A172 (cell line): ENCODE data around the gene MTARC2. TPM values are rescaled to one million over a fixed set of nuclear protein-coding genes. Genes with fewer than 3 reads are reported as not detected.

ENCODE experiments used
- DNase-seq: peaks from one replicate; pipeline ENCODE4 v3.0.0-alpha.2; 2015; ENCODE audit warnings: low spot score
- total RNA-seq: library from RNA; depleted of rRNA; stranded (reverse); fragments of >200 nt; shearing (Covaris generic); gene quantifications from 2 replicates; pipeline ENCODE4 v1.2.3, GENCODE V29; 2014; rRNA removed

MTARC2 gene
- total RNA-seq, 1 experiment from 2014 or later, result 0.55 TPM

DNA sequence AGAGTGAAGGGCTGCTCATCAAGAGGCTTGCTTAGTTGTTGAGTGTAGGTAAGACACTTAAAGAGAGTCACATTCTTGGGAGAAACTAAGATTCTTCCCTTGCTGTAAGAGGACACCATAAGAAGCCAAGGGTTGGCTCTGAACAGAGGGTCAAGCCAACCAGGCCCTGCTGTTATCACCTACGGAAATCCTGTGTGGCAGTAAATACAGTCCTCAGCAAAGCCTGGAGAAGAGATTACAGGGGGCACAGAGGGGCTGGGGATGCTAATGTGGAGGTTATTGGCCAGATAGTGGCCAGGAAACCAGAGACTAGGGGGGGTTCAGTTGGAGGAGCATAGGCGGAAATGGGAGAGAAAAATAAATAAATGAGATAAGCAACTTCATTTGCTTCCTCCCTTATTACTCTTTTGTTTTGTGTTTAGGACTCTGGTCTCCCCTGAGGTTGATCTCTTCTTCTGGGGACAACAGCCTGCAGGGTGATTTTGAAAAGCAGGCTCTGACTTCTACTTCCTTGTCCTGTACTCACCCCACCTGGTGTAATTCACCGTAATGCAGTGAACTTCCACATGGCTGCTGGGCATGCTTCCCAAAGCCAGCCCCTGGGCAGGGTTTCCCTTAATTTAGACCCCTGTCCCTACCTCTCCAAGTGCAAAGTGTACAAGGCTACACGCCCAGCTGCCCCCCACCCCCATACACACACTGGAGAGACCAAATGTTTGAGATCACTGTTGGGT, 79.5 kb downstream of the MTARC2 start:
- no peak for DNase-seq

GRCh38 chr1:220828179-220828490, 80.0 kb downstream of the MTARC2 start:
- no peak for DNase-seq

- DNase-seq, result no peak
Measured at GRCh38 chr1:220828950-220829586, 80.9 kb downstream of the MTARC2 start.

GRCh38 chr1:220833436-220833835, 85.3 kb downstream of the MTARC2 start:
- no peak for DNase-seq

Other genes starting within 250 kb of the MTARC2 start
- gene MARK1, start 220.2 kb upstream of the MTARC2 start, total RNA-seq, result 0.34 and 1.2 TPM in 2 replicates
- gene C1orf115, start 58.0 kb upstream of the MTARC2 start, total RNA-seq, result 0.74 and 1.2 TPM in 2 replicates
- not detected in 2 replicates for gene MTARC1, start 38.6 kb downstream of the MTARC2 start, total RNA-seq
- 3.7 and 5.3 TPM in 2 replicates for gene HLX, start 131.1 kb downstream of the MTARC2 start, total RNA-seq